Measurements from ENCODE around the gene SH2D3C. TPM values are rescaled to one million over a fixed set of nuclear protein-coding genes. Genes with fewer than 3 reads are reported as not detected.

SH2D3C gene
- total and polyA plus RNA-seq, 9 of the 15 experiments (the other 6 are each of a cell fraction or from before 2014, with no cell fraction given): 0.03 to 1.2 (median 0.22) TPM; not detected in 1

- TF ChIP-seq ATF6 (CRISPR knock-in tag; IDR thresholded peaks at IDR 0.05) (peak; percentile 50; the same call in 1 of the 2 replicates), CREB1 (IDR thresholded peaks at IDR 0.05) (no peak), CREB1 (CRISPR knock-in tag; IDR thresholded peaks at IDR 0.05) (no peak), E2F8 (IDR thresholded peaks at IDR 0.05; ENCODE audit: low read depth, partially characterized antibody) (no peak), PRMT5 (CRISPR knock-in tag; IDR thresholded peaks at IDR 0.05) (peak; percentile 93), HNRNPUL1 (IDR thresholded peaks at IDR 0.05; ENCODE audit: low read length) (no peak), TAF1 (IDR thresholded peaks at IDR 0.05; ENCODE audit: control insufficient read depth, extremely low read depth, insufficient read depth, low read length, severe bottlenecking) (no peak), BRF2 (IDR thresholded peaks at IDR 0.05; ENCODE audit: borderline replicate concordance, insufficient read depth, insufficient read length) (no peak), ZNF699 (CRISPR knock-in tag; IDR thresholded peaks at IDR 0.05; ENCODE audit: insufficient replicate concordance) (no peak), PTBP1 (IDR thresholded peaks at IDR 0.05; ENCODE audit: low read depth, low read length) (no peak), FOSL1 (tag; conservative IDR thresholded peaks at IDR 0.05) (no peak), ZNF764 (CRISPR knock-in tag; IDR thresholded peaks at IDR 0.05; ENCODE audit: low read depth) (no peak), ZBTB5 (IDR thresholded peaks at IDR 0.05) (no peak), ADNP (tag; IDR thresholded peaks at IDR 0.05) (no peak), ELK3 (CRISPR knock-in tag; IDR thresholded peaks at IDR 0.05) (no peak), TAL1 (IDR thresholded peaks at IDR 0.05) (no peak), NR2C1 (IDR thresholded peaks at IDR 0.05) (no peak), NR2C1 (tag; IDR thresholded peaks at IDR 0.05) (no peak)
These were observed 27.0 kb downstream of the SH2D3C start (continued) for GRCh38 chr9:127751269-127752054.

All from K562 (cell line).